ENCODE measurements around the gene NCBP3. TPM values are rescaled to one million over a fixed set of nuclear protein-coding genes. Genes with fewer than 3 reads are reported as not detected.

Gene NCBP3
- total and polyA plus RNA-seq, 2 of the 4 experiments (the other 2 are of a cell fraction) = 10.8 to 13.5 TPM

GRCh38 chr17:3834811-3835210 lies 11.2 kb downstream of the NCBP3 start:
- Histone ChIP-seq H3K9ac (ENCODE audit: low read depth, low read length) (no peak overlapping the region), H3K56ac (ENCODE audit: extremely low read depth, insufficient read depth, low read length) (no peak overlapping the region), H2BK5ac (ENCODE audit: low read depth, low read length, poor library complexity, severe bottlenecking) (no peak overlapping the region), H2AFZ (replicated peaks; ENCODE audit: low read length, poor library complexity) (no peak overlapping the region), H3K4me3 (ENCODE audit: insufficient read depth, low read depth, low read length) (no peak overlapping the region), H4K91ac (ENCODE audit: insufficient read depth, low read depth, low read length) (no peak overlapping the region), H3K9me1 (ENCODE audit: insufficient read depth, low read length) (peaks cover 12% of the 10 kb centered on the region), H3K18ac (ENCODE audit: low read depth, low read length) (no peak overlapping the region), H3K27ac (ENCODE audit: insufficient read depth, low read length) (no peak overlapping the region), H2BK120ac (ENCODE audit: low read depth, low read length) (no peak overlapping the region), H2BK15ac (ENCODE audit: low read depth, low read length) (no peak overlapping the region), H2BK20ac (ENCODE audit: low read depth, low read length) (no peak overlapping the region), H4K5ac (ENCODE audit: low read depth, low read length) (no peak overlapping the region), H4K20me1 (ENCODE audit: insufficient read depth, low read length) (peaks cover 25% of the 10 kb centered on the region), H3K9me3 (ENCODE audit: control insufficient read depth, insufficient read depth, low read length) (no peaks in the 10 kb centered on the region), H3K27me3 (ENCODE audit: control insufficient read depth, insufficient read depth, low read length) (no peaks in the 10 kb centered on the region), H3K4me1 (ENCODE audit: control insufficient read depth, insufficient read depth, low read length) (peaks cover 2% of the 10 kb centered on the region), H3K14ac (replicated peaks; ENCODE audit: low read depth, low read length) (no peak overlapping the region), H3K79me1 (ENCODE audit: low read depth in 1 of 2, low read length in 2 of 2) (peaks cover 40 to 61% of the 10 kb centered on the region in 2 experiments), H4K8ac (ENCODE audit: low read depth in 2 of 2, low read length in 2 of 2) (no peak overlapping the region), H3K36me3 (ENCODE audit: control insufficient read depth, insufficient read depth, low read length) (peaks cover 38% of the 10 kb centered on the region), H2AK9ac (replicated peaks; ENCODE audit: low read depth, low read length, poor library complexity) (no peak overlapping the region), H3K23ac (ENCODE audit: low read depth, low read length) (no peak overlapping the region), H3K4me2 (ENCODE audit: low read depth, low read length) (no peak overlapping the region), H3K4ac (ENCODE audit: low read depth, low read length) (no peak overlapping the region), H2AK5ac (ENCODE audit: low read depth, low read length) (no peak overlapping the region)
- WGBS, 2 experiments (ENCODE audit: extremely low coverage in 2 of 2, insufficient read length in 1 of 2) = no CpG with 5 or more reads among the region's 4 CpGs
- DNase-seq (no peak), ATAC-seq (ENCODE audit: low read depth) (no peak)
- ChIA-PET CTCF (interaction anchor here (1.7 kb wide), 1 partner anchor 11 kb away, joined by 7 read pairs; the partner anchor contains the start of gene NCBP3), POLR2A (ENCODE audit: unreplicated experiment) (no interaction called here)
- intact Hi-C loops (cut with micrococcal nuclease) (no loop called here), in situ Hi-C loops (cut with MboI; ENCODE audit: low sequenced_read_pairs) (no loop called here), dilution Hi-C loops (cut with HindIII; ENCODE audit: low sequenced_read_pairs, unreplicated experiment) (no loop called here)
- BruUV-seq (replicated peaks) = no TSS peak
- TF ChIP-seq RAD21 (IDR thresholded peaks at IDR 0.05; ENCODE audit: low read length) = no peak
- TF ChIP-seq NFE2L2 (IDR thresholded peaks at IDR 0.05; ENCODE audit: low read depth, low read length) = no peak
- no peak for TF ChIP-seq MXI1 (IDR thresholded peaks at IDR 0.05; ENCODE audit: borderline replicate concordance, low read depth, low read length)
- TF ChIP-seq RCOR1 (IDR thresholded peaks at IDR 0.05; ENCODE audit: insufficient replicate concordance, low read length) = no peak
- no peak for TF ChIP-seq MAZ (IDR thresholded peaks at IDR 0.05; ENCODE audit: borderline replicate concordance, low read depth, low read length)
- no peak for TF ChIP-seq MAFK (IDR thresholded peaks at IDR 0.05; ENCODE audit: low read depth, low read length)
- no peak for TF ChIP-seq FOS (IDR thresholded peaks at IDR 0.05; ENCODE audit: low read depth, low read length)
- no peak for TF ChIP-seq SMC3 (IDR thresholded peaks at IDR 0.05; ENCODE audit: low read depth, low read length)
- TF ChIP-seq RFX5 (IDR thresholded peaks at IDR 0.05; ENCODE audit: low read depth, low read length) = no peak
- TF ChIP-seq CEBPB (IDR thresholded peaks at IDR 0.05; ENCODE audit: low read depth, low read length) = no peak
- TF ChIP-seq CHD1 (IDR thresholded peaks at IDR 0.05; ENCODE audit: low read depth, low read length) = no peak
- TF ChIP-seq USF2 (IDR thresholded peaks at IDR 0.05; ENCODE audit: low read depth, low read length) = no peak
- no peak for TF ChIP-seq BHLHE40 (IDR thresholded peaks at IDR 0.05; ENCODE audit: low read depth, low read length)
- TF ChIP-seq ELK1 (IDR thresholded peaks at IDR 0.05; ENCODE audit: borderline replicate concordance, low read depth, low read length) = no peak
- no peak for TF ChIP-seq CTCF (conservative IDR thresholded peaks at IDR 0.05; ENCODE audit: low read depth, low read length)
- no peak for TF ChIP-seq POLR2A (IDR thresholded peaks at IDR 0.05; ENCODE audit: low read depth, low read length)

Measured in IMR-90 (cell line).